Activated CD4-positive, CD25-positive, alpha-beta regulatory T cell treated with anti-CD3 and anti-CD28 coated beads, Interleukin-2, amount 50 U/mL, for 16 hours (primary cell): ENCODE measurements around the gene ZCCHC24.

ENCODE experiments used
- DNase-seq: peaks from one replicate; pipeline ENCODE4 v3.0.0-alpha.2; 2020; ENCODE audit warnings: low read depth, low spot score

The ZCCHC24 gene

DNA sequence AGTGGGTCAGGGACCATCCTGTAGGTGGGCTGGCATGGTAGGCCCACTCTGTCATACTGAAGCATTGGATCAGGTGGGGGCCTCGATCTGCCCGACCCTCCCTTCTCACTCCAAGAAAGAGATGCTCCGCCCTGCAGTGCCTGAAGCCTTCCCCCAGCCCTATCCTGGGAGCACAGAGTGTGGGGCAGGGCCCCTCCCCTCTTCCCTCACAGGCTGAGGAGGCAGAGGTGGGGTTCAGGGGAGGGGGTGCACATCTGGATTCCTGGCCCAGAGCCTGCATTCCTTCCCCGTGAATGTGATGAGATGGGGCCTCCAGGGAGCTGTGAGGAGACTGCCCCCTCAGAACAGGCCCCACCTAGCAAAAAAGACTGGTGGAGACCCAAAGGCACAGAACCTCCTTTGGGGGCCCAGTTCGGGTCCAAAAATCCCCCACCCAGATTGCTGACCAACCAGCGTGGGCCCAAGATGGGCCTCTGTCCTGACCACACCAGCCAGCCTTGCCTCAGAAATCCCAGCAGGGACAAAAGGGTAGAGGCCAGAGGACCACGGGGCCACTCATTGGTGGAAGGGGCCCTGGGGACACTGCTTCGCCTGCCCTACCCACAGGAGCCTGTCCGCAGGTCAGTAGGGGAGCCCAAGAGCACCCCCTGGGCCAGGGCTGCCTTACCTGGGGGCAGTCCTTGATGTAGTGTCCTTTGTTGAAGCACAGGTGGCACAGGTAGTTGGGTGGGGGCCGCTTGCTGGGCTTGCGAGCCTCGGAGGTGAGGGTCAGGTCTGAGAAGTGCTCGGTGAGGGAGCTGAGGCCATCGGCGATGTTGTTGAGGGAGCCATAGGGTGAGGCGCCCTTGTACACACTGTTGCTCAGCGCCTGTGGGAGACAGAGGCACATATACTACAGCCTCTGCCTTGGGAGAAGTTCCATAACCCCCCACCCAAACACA lies 13.3 kb downstream of the ZCCHC24 start:
- DNase-seq = no peak

DNA sequence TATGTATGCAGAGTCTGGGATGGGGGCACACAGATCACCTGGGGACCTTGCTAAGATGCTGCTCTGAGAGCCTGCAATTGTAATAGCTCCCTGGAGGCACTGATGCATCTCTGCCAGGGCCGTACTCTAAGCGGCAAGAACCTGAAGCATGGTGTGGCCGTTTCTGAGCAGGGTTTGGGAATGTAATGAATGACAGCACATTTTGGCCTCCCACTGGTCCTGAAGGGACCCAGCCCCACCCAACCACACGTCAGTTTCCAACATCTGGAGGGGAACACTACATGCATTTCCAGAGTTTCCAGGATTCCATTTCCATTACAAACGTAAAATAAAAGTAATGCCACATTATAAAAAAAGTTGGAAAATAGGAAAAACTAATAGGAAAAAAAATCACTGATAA lies 14.0 kb downstream of the ZCCHC24 start:
- DNase-seq = no peak

DNA sequence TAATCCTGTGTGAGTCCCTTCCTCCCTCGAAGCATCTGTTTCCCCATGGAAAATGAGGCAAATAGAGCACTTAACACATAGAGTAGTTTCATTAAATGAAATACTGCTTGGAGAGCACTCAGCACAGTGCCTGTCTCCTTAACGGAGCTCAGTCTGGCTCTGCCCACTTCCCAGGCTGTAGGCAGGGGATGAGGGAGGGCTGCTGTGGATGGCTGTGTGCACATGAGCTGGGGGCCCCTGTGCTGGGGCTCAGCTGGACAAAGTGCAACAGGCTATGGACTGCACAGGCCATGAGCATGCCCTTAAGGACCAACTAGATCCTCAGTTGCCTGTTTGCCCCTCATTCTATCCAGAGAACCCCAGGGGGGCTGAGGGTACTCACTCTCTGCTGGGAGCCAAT lies 14.5 kb downstream of the ZCCHC24 start:
- no peak for DNase-seq

DNA sequence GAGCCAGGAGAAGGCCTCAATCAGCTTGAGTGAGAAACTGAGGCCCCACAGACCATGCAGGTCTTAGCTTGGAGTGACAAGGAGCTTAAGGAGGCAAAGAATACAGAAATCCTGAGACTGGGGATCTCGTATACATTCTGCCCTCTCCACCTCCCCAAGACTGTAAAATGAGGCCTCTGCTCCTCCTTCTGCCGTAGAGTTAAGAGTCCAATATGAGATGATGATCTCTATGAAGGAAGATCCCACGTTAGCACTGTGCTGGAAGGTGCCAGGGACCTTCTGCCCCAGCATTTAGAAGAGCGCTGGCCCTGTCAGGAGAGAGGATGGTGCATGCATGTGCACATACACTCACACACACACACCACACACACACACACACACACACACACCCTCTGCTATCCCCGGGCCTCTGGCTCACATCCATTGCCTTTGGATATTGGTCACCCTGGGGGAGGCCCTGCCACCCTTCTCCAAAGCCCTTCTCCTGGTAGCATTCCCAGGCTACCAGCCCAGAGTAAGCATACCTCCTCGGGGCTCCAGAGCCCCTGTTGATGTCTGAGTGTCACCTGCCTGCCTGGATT lies 15.0 kb downstream of the ZCCHC24 start:
- no peak for DNase-seq

DNA sequence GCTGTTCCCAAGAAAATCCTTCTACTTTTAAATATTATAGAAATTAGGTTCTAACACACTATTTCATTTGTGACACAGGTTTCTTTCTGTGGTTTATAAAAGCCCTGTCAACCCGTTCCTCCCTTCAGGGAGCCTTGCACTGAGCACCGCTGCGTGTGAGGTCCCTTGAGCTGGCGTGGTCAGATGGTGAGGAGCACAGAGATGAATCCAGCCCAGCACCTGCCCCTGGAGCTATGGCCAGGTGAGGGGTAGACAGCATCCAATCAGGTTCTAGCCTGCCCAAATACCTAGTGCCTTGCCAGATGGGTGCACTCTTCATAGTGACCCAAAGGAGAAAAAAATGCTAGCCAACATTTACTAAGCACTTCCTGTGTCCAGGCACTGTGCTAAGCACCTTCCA lies 15.7 kb downstream of the ZCCHC24 start:
- DNase-seq = no peak

DNA sequence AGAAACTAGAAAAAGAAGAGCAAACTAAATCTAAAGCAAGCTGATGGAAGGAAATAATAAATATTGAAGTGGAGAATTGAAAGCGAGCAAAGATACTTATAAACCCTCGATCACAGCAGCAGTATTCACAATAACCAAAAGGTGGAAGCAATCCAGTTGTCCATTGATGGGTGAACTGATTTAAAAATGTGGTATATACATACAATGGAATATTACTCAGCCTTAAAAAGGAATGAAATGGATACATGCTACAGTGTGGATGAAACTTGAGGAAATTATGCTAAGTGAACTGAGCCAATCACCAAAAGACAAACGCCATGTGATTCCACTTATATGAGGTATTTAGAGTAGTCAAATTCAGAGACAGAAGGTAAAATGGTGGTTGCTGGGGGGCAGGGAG lies 17.5 kb downstream of the ZCCHC24 start:
- no peak for DNase-seq

DNA sequence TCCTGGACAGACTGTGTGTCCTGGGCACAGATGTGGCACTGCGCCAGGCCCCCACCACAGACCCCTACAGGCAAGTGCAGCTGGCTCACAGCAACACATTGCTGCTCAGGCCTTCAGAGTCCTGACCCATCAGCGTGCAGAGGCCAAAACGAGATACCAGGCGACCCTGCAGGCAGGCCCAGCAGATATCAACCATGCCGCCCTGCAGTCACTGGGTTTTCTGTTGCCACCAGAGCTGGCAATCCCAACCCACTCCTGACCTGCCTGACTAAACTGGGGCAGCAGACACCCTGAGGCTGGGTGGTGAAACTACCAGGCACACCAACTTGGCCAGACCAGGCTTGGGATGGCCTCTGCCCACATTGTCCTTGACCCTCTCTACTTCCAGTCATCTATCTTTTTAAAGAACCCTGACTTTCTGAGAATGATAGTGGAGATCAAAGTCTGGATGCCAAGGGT lies 20.3 kb downstream of the ZCCHC24 start:
- DNase-seq = no peak

DNA sequence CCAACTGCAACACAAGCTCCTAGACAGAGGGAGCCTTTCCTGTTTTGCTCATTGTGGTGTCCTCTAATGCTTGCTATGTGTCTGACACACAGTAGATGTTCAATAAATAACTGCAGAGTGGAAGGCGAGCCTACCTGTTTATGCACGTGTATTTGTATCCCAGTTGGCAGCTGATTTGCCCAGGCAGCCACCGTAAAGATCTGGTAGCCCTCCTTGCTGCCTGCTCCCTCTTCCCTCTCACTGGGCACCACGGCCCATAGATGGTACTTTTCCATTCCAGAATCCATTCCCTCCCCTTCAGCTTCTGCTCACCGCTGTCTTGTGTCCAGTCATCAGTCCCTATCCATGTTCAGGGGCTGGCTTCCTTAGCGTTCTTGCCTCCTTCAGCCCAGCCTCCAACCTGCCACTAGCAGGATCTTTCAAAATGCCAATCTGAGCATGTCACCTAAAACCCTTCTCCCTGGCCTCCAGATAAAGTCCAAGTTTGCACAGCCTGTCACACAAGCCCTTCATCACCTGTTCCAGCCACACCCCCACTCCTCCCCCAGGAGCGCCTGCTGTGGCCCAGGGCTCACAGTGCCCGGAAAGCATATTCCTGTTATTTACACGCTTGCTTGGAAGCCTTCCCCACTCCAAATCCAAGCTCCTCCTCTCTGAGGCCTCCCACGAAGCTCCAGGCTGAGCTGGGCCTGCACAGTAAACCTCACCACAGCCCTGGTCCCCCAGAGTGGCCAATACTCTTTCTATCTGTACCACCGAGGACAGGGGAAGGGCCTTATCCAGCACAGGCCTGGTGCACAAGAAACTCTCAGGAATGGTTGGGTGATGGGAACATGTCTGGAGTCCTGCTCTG lies 21.0 kb downstream of the ZCCHC24 start:
- DNase-seq = no peak

DNA sequence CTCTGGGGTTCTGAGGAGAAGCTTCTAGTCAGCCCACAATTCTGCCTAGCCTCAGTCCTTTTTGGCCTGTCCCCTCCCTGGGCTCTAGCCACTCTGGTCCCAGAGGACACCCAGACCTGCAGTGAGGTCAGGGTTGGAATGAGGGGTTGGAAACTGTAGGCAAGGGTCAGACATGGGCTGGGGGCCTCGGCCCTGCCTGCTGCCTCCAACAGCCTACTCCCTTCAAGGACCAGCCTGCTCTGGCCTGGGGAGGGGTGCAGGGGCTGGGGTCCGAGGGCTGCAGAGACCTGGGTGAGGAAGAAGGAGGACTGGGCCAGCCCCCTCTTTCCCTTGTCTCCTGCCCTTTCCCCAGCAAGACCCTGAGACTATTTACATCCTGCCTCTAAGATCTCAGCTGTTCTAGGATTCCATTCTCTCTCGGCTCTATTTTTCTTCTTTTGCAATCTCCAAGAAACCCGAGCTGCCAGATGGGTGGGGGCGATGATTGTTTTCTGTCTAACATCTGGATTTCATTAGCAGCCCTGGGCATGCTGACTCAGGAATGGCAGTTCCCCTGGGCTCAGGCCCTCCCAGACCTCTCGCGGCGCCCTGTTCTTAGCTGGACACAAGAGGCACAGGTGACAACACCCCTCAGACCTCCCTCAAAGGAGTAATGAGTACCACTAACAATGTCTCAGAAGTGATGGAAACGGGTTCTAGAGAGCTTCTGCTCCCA lies 23.1 kb downstream of the ZCCHC24 start:
- no peak for DNase-seq

DNA sequence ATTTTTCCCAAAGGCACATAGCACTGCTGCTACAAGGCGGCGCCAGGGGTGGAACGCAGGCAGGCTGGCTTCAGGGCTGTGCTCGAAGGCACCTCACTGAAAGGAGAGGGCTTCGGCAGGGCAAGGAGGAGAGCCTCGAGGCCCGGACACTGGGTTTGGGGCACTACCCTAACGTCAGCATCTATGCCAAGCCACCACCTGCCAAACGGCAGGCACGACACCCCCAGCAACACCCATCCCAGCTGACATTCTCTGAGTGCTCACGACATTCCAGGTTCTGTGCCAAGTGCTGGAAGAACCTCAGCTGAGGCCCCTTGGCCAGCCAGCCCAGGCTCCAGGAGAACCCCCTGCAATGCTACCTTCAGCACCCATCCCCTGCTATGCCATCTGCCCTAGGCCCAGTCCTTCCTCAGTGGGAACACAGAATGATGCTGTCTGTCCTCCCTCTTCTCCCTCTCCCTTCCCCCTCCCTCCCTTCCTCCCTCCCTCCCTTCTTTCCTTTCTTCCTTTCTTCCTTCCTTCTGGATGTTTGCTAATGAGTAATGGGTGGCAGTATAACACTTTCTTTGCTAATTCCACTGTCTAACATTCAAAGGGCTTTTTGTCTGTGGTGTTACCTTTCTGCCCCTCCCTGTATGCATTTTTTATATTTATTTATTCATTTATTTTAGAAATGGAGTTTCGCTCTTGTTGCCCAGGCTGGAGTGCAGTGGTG lies 24.3 kb downstream of the ZCCHC24 start:
- DNase-seq = no peak

DNA sequence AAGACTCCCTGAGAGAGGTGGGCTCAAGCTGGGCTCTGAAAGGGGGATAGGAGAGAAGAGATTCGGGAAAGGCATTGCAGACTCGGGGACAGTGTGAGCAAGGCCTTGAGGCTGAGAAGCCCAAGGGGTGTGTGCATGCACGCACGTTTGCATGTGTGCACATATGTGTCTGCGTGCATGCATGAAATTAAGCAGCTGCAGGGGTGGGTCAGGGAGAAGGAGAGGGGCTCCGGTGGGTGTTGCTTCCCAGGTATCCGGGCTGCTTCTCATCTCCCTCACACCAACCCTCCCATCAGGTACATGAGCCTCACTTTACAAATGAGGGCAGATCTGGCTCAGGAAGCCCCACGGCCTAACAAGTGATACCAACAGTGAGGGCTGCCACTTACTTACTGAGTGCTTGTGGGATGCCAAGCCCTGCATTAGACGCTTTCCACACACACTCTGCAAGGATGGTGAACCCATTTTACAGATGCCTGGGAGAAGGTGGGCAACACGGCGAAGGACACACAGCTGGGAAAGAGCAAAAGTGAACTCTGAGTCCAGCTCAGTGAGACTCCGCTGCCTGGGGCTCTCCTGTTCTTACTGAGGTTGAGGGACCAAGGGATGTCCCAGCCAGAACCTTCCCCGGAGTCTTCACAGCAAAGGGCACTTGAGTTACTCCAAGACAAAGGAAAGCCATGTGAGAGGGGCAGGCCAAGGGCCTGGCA lies 26.4 kb downstream of the ZCCHC24 start:
- DNase-seq = no peak

DNA sequence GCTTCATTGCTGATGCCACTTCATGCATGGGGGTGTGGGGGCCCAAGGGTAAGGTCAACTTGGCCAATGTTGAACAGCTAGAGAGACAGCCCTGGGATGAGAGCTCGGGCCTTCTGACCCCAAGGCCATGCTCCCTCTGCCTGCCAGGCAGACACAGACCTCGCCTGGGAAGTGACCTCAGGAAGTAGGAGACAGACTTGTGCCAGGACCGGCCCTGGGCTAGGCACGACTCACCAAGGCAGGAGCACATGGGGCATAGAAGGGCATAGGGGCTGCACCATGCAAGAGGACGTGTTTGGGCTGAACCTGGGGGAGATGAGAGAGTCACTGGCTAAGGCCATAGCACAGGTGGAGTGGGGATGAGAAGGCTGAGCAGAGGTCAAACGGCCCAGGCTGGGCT lies 27.1 kb downstream of the ZCCHC24 start:
- DNase-seq = no peak

DNA sequence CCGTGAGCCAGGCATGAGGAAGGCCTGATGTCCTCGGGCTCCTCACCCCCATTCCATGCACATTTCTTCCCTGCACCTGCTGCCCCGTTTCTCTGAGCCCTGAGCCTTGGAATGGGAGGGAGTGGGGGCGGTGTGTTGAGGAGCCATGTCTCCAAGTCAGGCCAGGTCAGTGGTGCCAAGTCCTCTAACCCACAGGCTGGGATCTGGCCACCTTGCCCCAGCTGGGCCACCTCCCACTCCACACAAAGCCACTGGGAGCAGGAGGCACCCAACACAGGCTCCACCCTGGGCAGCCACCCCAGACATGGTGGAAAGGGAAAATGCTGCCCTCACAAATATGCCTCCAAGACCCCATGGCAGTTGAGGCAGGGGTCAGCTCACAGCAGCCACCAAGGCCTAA lies 27.7 kb downstream of the ZCCHC24 start:
- DNase-seq = no peak

DNA sequence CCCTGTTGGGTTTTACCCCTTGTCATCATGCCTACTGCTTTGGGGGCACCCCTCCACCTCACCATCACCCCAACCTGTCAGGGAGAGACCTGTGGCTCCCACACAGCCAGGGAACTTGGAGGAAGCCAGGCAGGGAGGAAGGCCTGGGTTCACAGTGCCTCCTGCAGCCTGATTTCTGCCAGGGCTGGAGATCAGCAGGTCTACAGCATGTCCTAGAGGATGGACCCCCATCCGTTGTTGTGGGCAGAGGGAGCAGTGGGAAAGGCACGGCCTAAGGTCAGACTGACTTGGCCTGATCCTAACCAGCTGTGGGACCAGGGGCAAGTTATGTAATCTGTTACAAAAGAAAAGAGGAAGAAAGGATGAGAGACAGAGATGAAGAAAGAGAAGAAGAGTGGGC lies 28.2 kb downstream of the ZCCHC24 start:
- DNase-seq = no peak

DNA sequence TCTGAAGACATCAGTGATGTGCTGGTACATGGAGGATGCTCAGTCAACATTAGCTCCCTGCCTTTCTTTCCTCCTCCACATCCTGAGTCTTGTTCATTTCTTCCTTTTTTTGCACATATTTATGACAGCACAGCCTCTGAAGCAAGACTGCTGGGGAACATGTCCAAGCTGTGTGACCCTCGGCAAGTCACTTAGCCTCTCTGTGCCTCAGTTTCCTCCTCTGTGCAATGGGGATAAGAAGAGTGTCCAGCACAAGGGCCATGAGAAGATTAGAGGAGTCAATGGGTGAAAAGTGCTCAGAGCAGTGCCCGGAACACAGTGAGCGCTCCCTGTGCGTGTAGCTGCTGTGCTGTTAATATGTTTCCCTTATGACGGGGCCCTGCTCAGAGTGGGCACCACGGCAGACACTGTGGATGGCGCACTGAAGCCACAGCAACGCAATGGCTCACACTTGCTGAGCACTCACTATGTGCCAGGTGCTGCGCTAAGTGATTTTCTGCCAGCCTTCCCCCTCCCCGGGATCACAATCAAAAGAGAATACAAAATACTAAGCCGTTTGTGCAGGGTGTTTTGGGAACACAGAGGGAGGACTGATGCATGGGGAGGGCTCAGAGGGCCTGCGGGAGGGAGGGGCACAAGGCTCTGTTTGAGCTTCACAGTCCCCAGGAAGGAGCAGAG lies 28.7 kb downstream of the ZCCHC24 start:
- DNase-seq = no peak

DNA sequence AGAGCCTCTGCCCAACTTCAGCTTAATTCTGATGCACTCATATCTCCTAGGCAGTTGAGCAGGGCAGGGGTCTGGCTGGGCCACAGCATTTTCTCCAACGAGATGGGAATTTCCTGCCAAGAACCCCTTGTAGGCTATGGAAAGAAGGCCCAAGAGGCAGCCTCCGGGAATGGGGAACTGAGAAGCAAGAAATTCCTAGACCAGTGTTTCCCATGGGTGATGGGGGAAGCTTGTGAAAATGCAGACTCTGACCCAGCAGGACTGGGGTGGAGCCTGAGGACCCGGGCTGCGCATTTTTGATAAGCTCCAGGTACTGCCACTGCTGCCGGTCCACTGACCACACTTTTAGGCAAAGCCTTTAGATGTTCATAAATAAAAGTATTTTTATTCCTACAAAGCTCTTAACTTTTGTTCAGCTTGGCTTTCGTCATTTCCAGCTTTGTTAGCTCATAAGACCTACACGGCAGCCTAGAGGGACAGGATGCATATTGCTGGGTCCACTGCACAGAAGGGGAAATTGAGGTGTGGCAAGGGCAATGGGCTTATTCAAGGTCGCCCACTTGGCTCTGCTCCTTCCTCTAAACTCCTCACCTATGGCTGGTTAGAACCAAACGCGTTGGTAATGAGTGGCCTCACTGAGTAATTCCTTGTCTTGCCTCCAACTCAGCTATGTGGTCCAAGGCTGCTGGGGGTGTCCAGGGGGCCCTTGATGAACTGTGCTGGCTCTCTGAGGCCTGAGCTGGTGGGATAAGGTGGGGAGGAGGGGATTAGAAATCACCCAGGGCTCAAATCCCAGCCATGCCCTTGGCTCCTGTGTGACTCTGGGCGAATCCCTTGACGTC lies 29.5 kb downstream of the ZCCHC24 start:
- DNase-seq = no peak

DNA sequence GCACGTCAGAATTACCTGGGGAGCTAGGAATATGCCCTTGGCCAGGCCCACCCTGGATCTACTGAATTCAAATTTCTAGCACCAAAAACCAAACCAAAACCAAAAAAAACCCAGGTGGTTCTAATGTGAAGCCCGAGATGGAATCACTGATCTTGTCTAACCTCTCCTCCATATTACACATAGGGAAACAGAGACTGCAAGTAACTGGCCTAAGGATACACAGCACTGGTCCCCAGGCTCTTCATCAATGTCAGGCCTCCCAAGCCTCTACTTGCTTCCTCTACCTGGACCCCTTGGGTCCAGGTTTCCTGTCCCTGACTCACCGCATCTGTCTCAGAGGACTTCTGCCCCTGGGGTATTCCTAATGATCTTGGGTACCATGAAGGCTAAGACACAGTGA lies 30.7 kb downstream of the ZCCHC24 start:
- no peak for DNase-seq

DNA sequence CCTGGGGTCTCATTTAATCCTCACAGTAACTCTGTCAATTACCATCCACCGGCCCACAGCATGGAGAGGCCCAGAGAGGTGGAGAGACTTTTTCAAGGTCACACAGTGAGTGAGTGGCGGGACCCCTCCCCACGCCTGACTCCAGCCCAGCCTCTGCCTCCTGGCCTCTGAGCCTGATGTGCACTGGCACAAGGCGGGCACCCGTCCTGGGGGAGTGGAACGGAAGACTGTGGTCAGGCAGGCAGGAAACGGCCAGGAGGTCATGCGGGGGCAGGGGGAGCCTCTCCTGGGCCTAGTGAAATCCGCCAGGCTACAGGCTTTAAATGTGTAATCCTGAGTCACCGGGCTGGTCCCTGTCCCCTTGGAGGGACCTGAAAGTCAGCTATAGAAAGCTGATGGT lies 32.2 kb downstream of the ZCCHC24 start:
- no peak for DNase-seq

DNA sequence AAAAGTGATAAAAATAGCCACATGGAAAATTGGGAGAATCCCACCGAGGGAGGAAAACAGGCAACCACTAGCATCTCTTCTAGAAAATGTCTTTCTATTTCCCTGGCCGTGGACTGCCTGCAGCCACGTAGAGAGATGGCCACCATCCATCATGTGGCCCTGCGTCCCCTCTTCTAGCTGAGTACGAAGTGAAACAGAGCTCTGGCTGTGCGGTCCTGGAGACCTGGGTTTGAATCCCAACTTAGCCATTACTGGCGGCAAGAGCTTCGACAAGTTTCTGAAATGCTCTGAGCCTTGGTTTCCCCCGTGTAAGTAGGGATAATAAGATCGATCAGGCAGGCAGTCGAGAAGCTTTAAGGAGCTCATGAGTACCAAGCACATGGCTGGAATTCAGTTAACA lies 32.9 kb downstream of the ZCCHC24 start:
- no peak for DNase-seq
